Measurements from ENCODE around the gene GNB1. TPM values are rescaled to one million over a fixed set of nuclear protein-coding genes. Genes with fewer than 3 reads are reported as not detected.
A peak's percentile ranks its signal among the peaks of the same experiment; 100 is the strongest.

Gene GNB1
- total and polyA plus RNA-seq, 9 of the 15 experiments (the other 6 are each of a cell fraction or from before 2014, with no cell fraction given) = 34.3 to 388 (median 114) TPM

DNA sequence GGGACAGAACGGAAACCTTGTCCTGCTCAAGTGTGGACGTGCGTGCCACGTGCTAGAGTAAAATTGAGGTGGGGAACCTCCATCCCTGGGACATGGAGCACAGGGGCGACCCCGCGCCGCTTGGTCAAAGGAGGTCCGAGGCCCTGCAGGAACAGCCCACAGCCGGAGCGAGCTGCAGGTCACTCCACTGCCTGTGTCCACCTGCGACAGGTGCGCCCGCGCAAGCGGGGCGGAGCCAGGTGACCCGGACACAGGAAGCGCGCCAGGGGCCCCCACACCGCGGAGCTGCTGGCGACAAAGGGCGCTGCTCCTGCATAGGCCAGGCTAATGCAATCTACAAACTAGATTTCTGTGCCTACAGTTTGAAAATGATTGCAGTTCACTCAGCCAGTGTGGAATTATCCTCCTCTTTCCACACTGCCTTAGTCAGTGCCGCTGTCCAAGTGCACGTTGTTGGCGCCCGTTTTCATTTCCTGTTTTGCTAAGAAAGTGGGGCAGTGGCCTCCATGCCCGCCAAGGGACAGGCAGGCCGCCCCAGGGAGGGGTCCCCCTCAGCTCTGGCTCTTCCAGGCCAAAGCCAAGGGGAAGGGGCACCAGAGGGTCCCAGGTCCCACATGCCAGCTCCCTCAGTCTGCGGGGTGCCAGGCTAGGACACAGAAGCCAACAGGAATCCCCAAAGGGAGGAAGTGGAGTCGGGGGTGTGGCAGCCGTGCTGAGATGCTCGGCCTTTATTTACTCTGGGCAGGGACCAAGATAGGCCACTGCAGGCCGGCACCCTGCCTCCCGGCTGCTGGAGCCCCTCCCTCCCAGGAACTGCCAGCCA lies 108.3 kb downstream of the GNB1 start (continued):
- no peak for TF ChIP-seq ARNT (IDR thresholded peaks at IDR 0.05)
- TF ChIP-seq FIP1L1 (IDR thresholded peaks at IDR 0.05; ENCODE audit: low read depth, low read length, poor library complexity, severe bottlenecking) = peak; percentile 33
- TF ChIP-seq, protein P1, sequence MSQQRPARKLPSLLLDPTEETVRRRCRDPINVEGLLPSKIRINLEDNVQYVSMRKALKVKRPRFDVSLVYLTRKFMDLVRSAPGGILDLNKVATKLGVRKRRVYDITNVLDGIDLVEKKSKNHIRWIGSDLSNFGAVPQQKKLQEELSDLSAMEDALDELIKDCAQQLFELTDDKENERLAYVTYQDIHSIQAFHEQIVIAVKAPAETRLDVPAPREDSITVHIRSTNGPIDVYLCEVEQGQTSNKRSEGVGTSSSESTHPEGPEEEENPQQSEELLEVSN (IDR thresholded peaks at IDR 0.05; ENCODE audit: borderline replicate concordance in 1 of 2, extremely low read depth in 1 of 2, insufficient read depth in 1 of 2, insufficient read length in 1 of 2, low read depth in 1 of 2, low read length in 1 of 2, poor library complexity in 1 of 2, severe bottlenecking in 1 of 2) = peak; percentile 50 to 70
- no peak for TF ChIP-seq ZNF146 (CRISPR knock-in tag; IDR thresholded peaks at IDR 0.05; ENCODE audit: unreplicated experiment)
- TF ChIP-seq RBM39 (optimal IDR thresholded peaks at IDR 0.05; ENCODE audit: low read depth, low read length) = no peak
- TF ChIP-seq ZBTB1 (CRISPR knock-in tag; IDR thresholded peaks at IDR 0.05; ENCODE audit: borderline replicate concordance, low read depth) = no peak
- TF ChIP-seq ZNF77 (CRISPR knock-in tag; IDR thresholded peaks at IDR 0.05) = no peak
- TF ChIP-seq MIER1 (IDR thresholded peaks at IDR 0.05; ENCODE audit: low read depth) = no peak
- TF ChIP-seq, protein P2, sequence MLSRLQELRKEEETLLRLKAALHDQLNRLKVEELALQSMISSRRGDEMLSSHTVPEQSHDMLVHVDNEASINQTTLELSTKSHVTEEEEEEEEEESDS (CRISPR knock-in tag; IDR thresholded peaks at IDR 0.05) = no peak
- peak; percentile 18; the same call in 1 of the 2 replicates for TF ChIP-seq RB1 (IDR thresholded peaks at IDR 0.05; ENCODE audit: low read depth)
- TF ChIP-seq, protein P3, sequence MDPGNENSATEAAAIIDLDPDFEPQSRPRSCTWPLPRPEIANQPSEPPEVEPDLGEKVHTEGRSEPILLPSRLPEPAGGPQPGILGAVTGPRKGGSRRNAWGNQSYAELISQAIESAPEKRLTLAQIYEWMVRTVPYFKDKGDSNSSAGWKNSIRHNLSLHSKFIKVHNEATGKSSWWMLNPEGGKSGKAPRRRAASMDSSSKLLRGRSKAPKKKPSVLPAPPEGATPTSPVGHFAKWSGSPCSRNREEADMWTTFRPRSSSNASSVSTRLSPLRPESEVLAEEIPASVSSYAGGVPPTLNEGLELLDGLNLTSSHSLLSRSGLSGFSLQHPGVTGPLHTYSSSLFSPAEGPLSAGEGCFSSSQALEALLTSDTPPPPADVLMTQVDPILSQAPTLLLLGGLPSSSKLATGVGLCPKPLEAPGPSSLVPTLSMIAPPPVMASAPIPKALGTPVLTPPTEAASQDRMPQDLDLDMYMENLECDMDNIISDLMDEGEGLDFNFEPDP (CRISPR knock-in tag; IDR thresholded peaks at IDR 0.05) = no peak
- TF ChIP-seq, protein P4, sequence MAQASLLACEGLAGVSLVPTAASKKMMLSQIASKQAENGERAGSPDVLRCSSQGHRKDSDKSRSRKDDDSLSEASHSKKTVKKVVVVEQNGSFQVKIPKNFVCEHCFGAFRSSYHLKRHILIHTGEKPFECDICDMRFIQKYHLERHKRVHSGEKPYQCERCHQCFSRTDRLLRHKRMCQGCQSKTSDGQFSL (CRISPR knock-in tag; IDR thresholded peaks at IDR 0.05) = no peak
- TF ChIP-seq, protein P4 (tag; IDR thresholded peaks at IDR 0.05) = no peak
- TF ChIP-seq, protein P5, sequence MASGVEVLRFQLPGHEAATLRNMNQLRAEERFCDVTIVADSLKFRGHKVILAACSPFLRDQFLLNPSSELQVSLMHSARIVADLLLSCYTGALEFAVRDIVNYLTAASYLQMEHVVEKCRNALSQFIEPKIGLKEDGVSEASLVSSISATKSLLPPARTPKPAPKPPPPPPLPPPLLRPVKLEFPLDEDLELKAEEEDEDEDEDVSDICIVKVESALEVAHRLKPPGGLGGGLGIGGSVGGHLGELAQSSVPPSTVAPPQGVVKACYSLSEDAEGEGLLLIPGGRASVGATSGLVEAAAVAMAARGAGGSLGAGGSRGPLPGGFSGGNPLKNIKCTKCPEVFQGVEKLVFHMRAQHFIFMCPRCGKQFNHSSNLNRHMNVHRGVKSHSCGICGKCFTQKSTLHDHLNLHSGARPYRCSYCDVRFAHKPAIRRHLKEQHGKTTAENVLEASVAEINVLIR (CRISPR knock-in tag; IDR thresholded peaks at IDR 0.05) = no peak
- TF ChIP-seq CHD1 (IDR thresholded peaks at IDR 0.05; ENCODE audit: low read length) = no peak
- 0 out of 2 replicates have a peak, but pooled peaks have one; percentile 13 for TF ChIP-seq ZNF707 (CRISPR knock-in tag; conservative IDR thresholded peaks at IDR 0.05)
- TF ChIP-seq ZNF76 (CRISPR knock-in tag; IDR thresholded peaks at IDR 0.05; ENCODE audit: borderline replicate concordance) = no peak
- no peak for TF ChIP-seq EP300 (IDR thresholded peaks at IDR 0.05; ENCODE audit: low read length)
- TF ChIP-seq, protein P6, sequence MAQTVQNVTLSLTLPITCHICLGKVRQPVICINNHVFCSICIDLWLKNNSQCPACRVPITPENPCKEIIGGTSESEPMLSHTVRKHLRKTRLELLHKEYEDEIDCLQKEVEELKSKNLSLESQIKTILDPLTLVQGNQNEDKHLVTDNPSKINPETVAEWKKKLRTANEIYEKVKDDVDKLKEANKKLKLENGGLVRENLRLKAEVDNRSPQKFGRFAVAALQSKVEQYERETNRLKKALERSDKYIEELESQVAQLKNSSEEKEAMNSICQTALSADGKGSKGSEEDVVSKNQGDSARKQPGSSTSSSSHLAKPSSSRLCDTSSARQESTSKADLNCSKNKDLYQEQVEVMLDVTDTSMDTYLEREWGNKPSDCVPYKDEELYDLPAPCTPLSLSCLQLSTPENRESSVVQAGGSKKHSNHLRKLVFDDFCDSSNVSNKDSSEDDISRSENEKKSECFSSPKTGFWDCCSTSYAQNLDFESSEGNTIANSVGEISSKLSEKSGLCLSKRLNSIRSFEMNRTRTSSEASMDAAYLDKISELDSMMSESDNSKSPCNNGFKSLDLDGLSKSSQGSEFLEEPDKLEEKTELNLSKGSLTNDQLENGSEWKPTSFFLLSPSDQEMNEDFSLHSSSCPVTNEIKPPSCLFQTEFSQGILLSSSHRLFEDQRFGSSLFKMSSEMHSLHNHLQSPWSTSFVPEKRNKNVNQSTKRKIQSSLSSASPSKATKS (CRISPR knock-in tag; IDR thresholded peaks at IDR 0.05) = no peak
